Measurements from ENCODE around the gene ZNF891.

The ZNF891 gene

DNA sequence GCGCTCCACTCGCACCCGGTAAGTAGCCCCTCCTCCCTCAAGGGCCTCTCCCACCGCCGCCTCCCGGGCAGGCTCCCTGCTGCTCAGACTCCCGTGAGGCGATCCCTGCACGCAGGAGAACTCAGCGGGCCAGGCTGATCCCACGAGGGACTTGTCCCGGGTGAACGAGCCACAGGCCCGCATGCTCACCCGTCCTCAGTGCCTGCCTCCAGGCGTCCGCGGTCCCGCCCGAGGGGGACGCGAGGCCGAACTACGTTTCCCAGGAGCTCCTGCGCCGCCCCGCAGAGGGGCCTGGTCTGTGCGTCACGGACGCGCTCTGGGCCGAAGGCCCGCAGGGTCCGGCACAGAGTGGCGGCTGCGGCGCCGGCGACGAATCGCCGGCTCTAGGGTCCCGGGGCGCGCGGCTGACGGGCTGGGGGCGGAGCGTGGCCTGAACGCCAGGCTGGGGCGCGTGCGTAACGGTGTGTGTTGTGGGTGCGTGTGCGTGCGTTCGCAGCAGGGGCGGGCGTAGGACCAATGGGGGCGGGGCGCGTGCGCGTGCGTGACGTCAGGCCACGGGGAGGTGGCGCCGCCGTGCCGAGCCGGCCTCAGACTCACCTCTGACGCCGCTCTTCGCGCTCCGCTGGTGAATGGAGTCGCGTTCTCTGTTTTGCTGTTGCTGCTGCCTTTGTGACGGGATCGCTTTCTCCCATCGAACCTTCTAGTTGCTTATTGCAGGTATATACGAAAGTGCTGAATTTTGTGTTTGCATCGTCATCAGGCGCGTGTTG, at the start of gene ZNF891, which contains the start of gene ZNF10:
Gene ZNF891, minus strand, starts transcription at position 237 of the 770 bp plus-strand sequence. CDS start 8,356 bp downstream, outside the sequence.
Gene ZNF10, plus strand, starts transcription at position 590 of the 770 bp plus-strand sequence. CDS start 13,866 bp downstream, outside the sequence.
- DNase-seq, result no peak

DNA sequence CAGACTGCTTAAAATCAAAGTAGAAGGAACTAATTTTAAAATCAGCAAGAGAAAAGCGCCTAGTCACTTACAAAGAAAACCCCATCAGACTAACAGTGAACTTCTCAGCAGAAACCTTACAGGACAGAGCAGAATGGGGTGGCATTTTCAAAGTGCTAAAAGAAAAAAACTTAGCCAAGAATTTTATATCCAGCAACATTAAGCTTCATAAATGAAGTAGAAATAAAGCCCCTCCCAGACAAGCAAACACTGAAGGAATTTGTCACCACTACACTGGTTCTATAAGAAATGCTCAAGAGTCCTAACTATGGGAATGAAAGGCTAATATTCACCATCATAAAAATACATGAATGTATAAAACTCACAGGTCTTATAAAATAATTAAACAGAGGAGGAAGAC, 44.8 kb upstream of the ZNF891 start:
- no peak for DNase-seq

DNA sequence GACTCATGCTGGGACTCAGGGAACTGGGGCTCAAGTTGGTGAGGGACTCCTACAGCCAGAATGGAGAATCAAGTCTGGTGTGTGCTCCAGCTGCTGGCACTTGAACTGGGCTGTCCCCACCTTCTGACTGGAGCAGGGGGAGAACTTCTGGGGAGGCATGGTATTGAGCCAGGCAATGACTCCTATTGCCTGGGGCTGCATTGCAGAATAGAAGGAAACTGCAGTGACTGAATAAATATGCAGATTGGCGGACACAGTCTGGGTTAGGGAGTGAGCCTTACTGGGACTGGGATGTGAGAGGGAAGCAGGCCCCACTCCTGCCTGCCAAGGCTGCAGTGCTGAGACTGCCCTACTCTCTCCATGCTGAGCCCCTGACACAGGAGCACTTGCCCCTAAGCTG, 42.4 kb upstream of the ZNF891 start:
- DNase-seq, result no peak

DNA sequence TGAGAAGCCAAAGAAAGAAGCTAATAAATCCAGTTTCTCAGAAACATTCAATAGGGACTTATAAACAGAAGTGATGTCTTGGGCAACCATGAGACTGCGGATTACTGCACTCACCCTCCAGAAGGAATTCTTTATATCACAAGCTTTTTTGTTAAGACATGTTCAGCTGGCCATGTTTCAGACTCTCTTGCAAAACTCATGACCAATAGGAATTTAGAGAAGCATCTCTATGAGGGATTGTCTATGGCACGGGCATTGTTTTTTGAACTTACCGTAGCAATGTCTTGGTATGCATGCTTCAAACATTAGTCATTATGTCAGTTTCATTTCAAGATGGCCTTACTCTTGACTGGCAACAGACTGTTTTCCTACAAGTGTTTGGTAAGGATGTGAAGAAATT, 35.7 kb upstream of the ZNF891 start:
- no peak for DNase-seq

DNA sequence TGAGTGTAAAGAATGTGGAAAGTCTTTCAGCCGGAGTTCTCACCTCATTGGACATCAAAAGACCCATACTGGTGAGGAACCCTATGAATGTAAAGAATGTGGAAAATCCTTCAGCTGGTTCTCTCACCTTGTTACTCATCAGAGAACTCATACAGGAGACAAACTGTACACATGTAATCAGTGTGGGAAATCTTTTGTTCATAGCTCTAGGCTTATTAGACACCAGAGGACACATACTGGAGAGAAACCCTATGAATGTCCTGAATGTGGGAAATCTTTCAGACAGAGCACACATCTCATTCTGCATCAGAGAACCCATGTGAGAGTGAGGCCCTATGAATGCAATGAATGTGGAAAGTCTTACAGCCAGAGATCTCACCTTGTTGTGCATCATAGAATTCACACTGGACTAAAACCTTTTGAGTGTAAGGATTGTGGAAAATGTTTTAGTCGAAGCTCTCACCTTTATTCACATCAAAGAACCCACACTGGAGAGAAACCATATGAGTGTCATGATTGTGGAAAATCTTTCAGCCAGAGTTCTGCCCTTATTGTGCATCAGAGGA, 26.1 kb upstream of the ZNF891 start:
- no peak for DNase-seq

DNA sequence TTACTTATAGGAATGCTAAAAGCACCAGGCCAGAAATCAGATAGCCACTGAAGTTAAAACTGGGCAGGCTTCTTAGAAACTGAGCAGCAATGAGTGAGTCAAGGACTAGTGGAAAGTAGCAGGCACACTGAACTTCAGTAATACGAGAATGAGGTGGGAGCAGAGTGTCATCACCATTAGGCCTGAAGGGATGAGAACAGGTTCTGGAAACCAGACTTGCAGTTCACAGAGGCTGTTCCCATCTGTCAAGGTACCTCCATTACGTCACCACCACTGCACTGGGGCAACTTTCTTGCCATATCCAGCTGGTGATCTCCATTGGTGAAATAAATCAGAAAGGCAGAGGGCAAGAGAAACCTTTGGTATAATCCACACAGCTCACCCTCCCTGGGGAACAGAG, 15.9 kb upstream of the ZNF891 start:
- DNase-seq, result no peak

DNA sequence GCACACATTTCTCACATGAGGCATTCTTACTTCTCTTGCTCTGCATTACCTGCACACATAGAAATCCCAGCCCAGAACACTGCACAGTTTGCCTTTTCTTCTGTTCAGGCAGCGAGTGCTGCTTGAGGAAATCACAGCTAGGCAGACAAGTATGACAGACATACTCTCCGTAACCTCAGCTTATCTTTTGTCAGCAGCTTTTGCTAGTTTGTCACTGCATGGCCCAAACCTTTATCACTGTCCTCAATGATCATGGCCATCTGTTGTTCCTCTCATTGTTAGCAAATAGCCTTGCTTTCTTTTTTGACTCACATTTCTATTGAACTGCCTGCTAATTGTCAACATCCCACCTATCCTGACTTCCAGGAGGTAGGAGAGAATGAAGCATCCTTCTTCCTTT, 5.7 kb upstream of the ZNF891 start:
- no peak for DNase-seq

DNA sequence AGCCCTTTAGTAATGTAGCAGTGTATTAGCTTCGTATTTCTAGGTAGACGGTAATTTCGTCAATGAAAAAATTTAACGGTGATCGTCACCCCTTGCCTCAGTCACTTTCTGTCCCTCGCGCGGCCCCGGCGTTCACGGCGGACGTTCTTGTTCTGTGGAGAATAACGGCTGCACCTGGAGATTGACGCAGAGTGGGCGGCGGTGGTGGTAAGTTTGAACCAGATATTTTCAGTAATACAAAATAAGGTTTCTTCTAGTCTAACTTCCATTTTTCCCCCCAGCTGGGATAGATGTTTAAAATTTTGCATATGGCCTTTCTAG, 694 bp upstream of the ZNF891 start:
- no peak for DNase-seq

DNA sequence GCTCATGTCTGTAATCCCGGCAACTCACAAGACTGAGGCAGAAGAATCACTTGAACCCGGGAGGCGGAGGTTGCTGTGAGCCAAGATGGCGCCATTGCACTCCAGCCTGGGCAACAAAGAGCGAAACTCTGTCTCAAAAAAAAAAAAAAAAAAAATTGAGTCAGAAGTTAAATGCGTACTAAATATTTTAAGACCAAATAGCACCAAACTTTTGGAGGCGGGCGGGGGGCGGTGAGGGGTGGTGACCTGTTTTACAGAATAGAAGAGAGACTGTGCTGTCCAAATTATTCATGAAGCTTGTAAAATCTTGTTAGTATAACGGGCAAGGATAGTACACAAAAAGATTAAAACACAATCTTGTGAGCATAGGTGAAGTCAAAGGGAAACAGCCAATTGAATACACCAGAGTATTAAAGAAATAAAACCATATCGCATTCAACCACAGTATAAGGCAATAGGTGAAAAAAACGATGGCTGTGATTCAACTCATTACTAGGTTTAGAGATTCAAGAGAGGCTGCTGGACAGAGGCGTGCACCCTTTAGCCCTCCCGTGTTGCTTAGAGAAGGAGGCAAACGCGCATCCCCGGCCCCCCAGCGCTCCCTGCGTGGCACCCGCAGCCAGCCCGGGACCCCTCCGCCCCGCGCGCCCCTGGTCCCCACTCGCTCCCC, 571 bp downstream of the ZNF891 start:
- no peak for DNase-seq

DNA sequence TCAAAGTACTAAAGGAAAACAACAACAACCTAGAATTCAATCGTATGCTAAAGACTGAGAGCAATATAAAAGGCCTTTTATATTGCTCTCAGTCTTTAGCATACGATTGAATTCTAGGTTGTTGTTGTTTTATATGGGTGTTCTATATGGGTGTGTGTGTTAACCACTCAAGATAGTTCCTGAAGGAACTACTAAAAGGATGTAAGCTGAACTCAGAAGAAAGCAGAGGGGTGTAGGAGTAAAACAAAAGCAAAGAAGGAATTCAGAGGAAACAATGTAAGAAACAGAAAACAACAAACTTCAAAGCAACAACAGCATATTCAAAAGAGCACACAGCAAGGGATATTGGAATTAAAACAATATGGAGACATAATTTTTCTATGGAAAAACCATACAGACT, 5.4 kb downstream of the ZNF891 start:
- no peak for DNase-seq

DNA sequence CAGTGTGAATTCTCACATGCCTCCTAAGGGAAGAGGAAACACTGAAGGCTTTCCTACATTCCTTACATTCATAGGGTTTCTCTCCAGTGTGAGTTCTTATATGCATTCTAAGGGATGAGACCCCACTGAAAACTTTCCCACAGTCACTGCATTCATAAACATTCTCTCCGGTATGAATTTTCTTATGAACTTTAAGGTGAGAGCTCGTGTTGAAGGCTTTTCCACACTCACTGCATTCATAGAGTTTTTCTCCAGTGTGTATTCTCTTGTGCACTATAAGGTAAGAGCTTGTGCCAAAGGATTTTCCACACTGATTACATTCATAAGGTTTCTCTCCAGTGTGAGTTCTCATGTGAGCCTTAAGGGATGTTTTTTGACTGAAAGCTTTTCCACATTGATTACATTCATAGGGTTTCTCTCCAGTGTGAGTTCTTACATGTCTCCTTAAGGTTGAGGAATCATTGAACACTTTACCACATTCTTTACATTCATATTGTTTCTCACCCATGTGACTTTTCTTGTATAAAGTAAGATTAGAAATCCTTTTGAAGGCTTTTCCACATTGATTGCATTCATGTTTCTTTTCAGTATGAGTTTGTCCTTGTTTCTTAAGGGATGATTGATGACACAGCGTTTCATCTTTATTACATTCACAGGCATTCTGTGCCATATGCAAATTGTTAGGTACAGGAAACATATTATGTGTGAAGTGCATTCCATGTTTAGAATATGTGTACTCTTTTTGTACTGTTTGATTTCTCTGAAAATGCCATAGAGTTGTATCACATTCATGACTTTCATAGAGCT, 9.5 kb downstream of the ZNF891 start:
- DNase-seq, result no peak

DNA sequence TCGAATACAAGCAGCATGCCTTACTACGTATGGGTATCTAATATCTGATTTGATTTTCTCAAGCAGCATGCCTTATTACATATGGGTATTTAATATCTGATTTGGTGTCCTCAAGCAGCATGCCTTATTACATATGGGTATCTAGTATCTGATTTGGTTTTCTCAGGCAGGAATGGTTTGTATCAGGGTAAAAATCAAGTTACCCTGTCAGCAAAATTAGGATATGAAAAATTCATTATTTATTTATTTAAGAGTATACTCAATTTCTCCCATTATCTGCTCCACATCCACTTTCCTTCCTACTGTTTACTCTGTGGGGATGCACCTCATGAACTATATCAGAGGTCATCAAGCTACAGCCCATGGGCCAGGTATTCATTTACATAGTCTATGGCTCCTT, 21.9 kb downstream of the ZNF891 start:
- no peak for DNase-seq

DNA sequence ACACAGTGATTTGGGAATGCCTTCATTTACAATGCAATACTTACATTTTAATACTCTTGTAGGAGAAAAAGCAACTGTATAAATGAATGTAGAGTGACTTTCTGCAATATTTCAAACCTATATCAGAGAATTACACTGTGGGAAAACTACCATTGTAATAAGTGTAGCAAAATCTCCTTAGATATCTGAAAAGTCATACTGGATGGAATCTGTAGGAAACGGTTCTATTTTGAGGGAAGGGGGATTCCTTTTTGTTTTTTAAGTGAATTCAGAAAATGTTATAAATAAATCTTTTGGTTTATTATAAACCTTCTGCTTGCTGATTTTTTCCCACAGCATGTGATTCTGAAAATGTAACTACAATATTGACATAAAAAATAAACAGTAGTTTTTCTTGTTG, 23.0 kb downstream of the ZNF891 start:
- no peak for DNase-seq

DNA sequence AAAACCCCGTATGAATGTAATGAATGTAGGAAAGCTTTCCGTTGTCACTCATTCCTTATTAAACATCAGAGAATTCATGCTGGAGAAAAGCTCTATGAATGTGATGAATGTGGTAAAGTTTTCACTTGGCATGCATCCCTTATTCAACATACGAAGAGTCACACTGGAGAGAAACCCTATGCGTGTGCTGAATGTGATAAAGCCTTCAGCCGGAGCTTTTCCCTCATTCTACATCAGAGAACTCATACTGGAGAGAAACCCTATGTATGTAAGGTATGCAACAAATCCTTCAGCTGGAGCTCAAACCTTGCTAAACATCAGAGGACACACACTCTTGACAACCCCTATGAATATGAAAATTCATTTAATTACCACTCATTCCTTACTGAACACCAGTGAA, 23.8 kb downstream of the ZNF891 start:
- DNase-seq, result no peak

DNA sequence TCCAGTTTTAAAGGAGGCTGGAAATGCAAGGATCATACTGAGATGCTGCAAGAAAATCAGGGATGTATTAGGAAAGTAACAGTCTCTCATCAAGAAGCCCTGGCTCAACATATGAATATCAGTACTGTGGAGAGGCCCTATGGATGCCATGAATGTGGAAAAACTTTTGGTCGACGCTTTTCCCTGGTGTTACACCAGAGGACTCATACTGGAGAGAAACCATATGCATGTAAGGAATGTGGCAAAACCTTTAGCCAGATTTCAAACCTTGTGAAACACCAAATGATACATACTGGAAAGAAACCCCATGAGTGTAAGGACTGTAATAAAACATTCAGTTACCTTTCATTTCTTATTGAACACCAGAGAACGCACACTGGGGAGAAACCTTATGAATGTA, 24.5 kb downstream of the ZNF891 start:
- DNase-seq, result no peak

DNA sequence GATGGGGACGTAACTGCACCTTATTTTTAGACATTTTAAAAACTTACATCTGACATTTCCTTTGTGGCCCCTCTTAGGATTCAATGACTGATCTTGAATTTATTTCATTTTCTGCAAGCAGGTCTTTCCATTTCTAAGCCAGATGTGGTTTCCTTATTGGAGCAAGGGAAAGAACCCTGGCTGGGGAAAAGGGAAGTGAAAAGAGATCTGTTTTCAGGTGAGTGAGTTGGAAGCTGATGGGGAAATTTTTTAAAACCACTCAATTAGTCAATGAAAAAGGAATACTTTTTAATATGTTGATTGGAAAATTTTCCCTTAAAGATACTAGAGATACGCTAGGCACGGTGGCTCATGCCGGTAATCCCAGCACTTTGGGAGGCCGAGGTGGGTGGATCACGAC, 46.7 kb downstream of the ZNF891 start:
- DNase-seq, result no peak

DNA sequence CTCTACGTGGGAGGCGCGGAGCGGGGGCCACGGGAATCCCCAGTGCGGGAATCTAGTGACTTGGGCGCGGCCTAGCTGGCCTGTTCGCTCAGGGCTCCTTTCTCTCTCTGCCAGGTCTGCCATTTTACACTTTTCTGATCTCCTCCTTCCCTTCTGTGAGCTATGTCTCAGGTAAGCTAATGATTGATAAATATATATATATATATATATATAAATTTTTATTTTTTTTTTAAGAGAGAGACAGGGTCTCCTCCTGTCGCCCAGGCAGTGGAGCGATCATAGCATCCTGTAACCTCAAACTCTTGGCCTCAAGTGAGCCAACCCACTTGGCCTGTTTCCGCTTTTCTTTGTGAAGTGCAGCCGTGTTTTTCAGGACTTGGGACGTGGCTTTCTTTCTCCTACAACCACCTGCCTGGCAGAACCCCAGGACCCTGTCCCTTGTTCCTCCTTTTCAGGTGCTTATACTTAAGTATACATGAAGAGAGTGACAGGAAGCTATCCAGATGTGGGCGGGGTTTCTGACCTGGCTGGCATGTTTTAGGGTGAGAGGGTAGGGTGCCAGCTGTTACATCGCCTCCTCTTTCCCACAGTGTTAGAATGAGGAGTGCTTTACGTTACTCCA, 48.8 kb downstream of the ZNF891 start:
- DNase-seq, result no peak

DNA sequence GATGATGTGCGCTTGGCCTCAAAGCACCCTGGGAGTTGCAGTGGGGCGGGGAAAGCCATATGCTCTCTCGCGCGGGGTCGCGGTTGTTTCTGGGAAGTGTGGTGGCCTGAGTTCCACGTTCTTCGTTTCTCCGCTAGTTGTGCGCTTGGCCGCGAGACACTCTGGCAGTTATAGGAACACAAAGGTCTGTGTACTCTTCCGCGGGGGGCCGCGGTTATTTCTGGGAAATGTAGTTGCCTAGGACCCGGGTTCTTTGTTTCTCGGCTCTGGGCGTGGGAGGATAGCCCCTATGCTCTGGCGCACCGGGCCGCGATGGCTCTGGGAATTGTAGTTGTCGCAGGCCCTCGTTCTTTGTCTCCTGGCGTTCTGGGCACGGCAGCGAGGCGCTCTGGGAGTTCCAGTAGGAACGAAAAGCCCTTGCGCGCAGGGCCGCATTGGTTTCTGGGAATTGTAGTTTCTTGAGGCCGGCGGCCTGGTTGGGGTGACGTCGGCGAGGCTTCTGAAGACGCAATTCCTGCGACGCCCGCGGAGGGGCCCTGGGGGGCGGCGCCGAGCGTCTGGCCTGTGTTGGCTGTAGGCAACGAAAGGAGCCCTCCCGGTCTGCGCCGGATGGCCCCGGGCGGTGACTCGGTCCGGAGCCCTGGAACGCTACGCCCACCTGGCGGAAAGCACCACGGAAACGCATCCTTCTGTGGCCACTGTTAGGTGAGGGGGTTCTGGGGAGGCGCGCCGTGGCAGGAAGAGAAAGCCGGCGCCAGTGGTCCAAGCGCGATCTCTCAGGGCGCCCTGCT, 49.5 kb downstream of the ZNF891 start, which contains the start of gene ZNF140:
Gene ZNF140, plus strand, starts transcription at position 556 of the 791 bp plus-strand sequence. CDS start 398 bp downstream, outside the sequence.
- DNase-seq, result no peak

DNA sequence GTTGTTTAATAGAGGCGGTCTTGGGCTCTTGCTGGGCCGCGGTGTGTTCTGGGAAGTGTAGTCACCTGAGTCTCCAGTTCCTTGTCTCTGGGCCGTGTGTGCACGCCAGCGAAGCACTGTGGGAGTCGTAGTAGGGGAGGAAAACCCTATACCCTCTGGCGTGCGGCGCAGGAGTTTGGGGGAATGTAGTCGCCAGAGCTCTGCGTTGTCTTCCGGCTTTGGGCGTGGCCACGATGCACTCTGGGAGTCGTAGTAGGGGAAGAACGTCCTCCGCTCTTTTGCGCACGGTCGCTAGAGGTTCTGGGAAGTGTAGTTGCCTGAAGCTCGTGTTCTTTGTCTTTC, 50.1 kb downstream of the ZNF891 start:
- DNase-seq, result no peak

DNA sequence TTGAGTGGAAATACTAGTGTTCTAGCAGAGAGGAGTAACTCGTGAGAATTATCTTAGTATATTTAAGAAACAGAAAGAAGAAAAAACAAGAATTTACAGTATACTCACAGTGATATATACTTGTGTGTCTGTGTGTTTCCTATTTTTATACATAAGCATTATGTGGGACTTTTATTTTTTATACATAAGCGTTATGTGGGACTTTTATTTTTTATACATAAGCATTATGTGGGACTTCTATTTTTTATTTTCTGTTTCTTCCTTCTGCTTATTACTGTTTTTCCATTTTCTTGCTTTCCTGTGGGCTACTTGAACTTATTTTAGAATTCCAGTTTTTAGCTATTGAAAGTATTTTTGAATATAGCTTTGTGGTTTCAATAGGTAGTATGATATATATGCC, 56.2 kb downstream of the ZNF891 start:
- no peak for DNase-seq

DNA sequence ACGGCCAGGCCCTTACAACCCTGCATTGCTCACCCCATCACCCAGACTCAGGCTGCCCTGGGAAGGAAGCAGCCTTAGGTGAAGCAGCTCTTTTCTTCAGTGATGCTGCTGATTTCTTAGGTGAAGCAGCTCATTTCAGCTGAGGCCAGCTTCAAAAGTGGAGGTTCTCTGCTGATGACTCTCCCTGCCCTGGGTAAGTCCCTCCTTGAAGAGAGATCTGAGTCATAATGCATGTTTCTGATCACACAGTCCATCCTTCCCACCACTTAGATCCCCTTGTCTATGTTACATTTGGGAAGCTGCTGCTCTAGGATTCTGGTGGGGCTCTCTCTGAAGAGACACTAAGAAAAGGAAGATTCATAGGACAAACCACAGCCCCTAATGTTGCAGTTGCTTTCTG, 66.5 kb downstream of the ZNF891 start:
- no peak for DNase-seq

DNA sequence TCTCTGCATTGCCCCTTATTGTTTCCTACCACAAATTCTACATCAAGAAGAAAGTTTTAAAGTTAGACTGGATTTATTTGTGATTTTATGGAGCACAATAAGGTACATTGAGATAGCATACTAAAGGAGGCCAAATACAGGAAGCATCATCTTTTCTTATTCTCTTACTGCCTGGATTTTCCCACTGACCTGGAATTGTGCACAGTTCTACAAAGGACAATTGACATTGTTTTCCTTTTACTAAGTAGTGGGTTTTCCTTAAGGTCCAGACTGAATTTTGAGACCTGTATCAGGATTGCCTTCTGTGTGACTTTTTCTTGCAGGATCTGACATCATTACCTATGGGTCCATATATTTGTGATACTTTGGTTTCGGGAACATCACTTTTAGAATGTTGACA, 68.1 kb downstream of the ZNF891 start:
- DNase-seq, result no peak

Data from NCI-H1048 (cell line).